Dedifferentiated amniotic fluid mesenchymal stem cell (primary cell): Measurements from ENCODE around the gene FBL.

Experiments
- DNase-seq: peaks from one replicate; pipeline ENCODE4 v3.0.0-alpha.2; 2016; ENCODE audit errors: extremely low spot score

FBL gene

DNA sequence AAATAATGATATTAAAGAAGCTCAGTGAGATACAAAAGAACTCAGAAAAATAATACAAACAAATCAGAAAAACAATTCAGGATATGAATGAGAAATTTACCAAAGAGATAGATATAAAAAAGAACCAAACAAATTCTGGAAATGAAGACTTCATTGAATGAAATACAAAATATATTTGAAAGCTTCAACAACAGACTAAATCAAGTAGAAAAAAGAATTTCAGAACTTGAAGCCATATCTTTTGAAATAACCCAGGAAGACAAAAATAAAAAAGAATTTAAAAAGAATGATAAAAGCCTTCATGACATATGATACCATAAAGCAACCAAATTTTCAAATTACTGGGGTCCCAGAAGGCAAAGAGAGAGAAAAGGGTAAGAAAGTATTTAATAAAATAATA, 57.9 kb downstream of the FBL start:
- no peak for DNase-seq
